ENCODE results near the gene LRRC39. TPM values are rescaled to one million over a fixed set of nuclear protein-coding genes. Genes with fewer than 3 reads are reported as not detected.

Gene LRRC39
- total RNA-seq, 2 donors from 2014 or later: 1.8 TPM; not detected in 1

DNA sequence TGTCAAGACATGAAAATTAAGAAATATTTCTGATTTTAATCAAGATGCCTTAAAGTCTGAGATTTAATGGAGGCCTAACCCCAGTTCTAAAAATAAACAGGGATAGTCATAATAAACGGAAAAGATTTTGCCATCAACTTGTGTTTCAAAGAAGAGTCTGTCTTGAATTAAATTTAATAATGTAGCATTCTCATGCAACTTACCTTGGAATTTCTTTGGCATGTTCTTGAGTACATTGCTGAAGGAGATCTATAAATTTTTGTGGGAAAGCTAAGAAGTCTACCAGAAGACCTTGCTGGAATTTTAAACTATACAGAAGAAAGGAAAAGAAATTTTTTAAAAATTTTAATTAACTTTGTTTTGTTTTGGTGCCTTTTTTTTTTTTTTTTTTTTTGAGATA, 55.9 kb downstream of the LRRC39 start:
- TF ChIP-seq, protein P1, sequence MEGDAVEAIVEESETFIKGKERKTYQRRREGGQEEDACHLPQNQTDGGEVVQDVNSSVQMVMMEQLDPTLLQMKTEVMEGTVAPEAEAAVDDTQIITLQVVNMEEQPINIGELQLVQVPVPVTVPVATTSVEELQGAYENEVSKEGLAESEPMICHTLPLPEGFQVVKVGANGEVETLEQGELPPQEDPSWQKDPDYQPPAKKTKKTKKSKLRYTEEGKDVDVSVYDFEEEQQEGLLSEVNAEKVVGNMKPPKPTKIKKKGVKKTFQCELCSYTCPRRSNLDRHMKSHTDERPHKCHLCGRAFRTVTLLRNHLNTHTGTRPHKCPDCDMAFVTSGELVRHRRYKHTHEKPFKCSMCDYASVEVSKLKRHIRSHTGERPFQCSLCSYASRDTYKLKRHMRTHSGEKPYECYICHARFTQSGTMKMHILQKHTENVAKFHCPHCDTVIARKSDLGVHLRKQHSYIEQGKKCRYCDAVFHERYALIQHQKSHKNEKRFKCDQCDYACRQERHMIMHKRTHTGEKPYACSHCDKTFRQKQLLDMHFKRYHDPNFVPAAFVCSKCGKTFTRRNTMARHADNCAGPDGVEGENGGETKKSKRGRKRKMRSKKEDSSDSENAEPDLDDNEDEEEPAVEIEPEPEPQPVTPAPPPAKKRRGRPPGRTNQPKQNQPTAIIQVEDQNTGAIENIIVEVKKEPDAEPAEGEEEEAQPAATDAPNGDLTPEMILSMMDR (IDR thresholded peaks at IDR 0.05): no peak
- TF ChIP-seq POLR2A (IDR thresholded peaks at IDR 0.05): no peak
- intact Hi-C loops (cut with DNase I): no loop called here
- Histone ChIP-seq H3K4me3 (no peak overlapping the region), H3K27me3 (no peaks in the 10 kb centered on the region), H3K4me1 (no peaks in the 10 kb centered on the region), H3K9me3 (no peaks in the 10 kb centered on the region), H3K36me3 (replicated peaks in 1 of 2; ENCODE audit: insufficient read depth in 1 of 2, low read depth in 2 of 2) (peaks cover 0 to 2% of the 10 kb centered on the region in 2 donors), H3K27ac (no peak overlapping the region)
- 90 to 93% methylated on average over 1 of the region's 1 CpG for WGBS, 2 donors
- ATAC-seq (no peak), DNase-seq (no peak)

DNA sequence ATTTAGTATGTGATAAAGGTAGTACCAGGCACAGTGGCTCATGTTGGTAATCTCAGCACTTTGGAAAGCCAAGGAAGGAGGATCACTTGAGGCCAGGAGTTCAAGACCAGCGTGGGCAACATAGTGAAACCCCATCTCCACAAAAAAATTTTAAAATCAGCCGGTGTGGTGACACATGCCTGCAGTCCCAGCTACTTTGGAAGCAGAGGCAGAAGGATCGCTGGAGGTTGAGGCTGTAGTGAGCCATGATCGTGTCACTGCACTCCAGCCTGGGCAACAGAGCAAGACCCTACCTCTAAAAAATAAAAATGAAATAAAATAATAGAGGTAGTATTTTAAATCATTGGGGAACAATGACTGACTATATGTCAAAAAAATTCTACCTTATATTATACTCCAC, 62.5 kb downstream of the LRRC39 start:
- H3K4me1 ChIP-seq: no peaks in the 10 kb centered on the region
- intact Hi-C loops (cut with DNase I): no loop called here

DNA sequence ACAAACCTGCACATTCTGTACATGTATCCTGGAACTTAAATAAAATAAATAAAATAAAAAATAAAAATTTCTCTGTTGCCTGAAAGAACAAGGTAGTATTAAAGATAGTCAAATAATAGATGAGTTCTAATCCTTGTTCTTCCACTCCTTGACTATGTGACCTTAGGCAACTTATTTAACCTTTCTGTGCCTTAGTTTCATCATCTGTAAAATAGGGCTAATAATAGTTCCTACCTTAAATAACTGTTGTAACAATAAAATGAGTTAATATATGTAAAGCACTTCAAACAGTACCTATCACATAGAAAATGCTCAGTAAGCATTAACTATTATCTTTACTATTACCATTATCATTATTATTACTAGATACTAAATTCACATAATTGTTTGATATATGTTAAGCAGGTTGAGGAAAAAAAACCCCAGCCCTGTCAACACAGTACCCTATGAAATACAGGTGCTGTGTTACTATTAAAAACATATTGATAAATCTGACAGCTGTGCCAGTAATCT, 68.4 kb downstream of the LRRC39 start:
- TF ChIP-seq, protein P1 (IDR thresholded peaks at IDR 0.05): no peak
- no peak for TF ChIP-seq POLR2A (IDR thresholded peaks at IDR 0.05)
- H3K36me3 ChIP-seq (replicated peaks in 1 of 2; ENCODE audit: insufficient read depth in 1 of 2, low read depth in 2 of 2): no peaks in the 10 kb centered on the region
- intact Hi-C loops (cut with DNase I): no loop called here
- H3K27ac ChIP-seq: no peak overlapping the region
- no peaks in the 10 kb centered on the region for H3K9me3 ChIP-seq
- ATAC-seq (no peak), DNase-seq (no peak)
- H3K27me3 ChIP-seq: no peaks in the 10 kb centered on the region
- H3K4me1 ChIP-seq: no peaks in the 10 kb centered on the region
- H3K4me3 ChIP-seq: no peak overlapping the region

More for the DNA sequence above, 62.5 kb downstream of the LRRC39 start:
- Histone ChIP-seq H3K4me3 (no peak overlapping the region), H3K27me3 (no peaks in the 10 kb centered on the region), H3K9me3 (no peaks in the 10 kb centered on the region), H3K36me3 (replicated peaks in 1 of 2; ENCODE audit: insufficient read depth in 1 of 2, low read depth in 2 of 2) (peaks cover 0 to 2% of the 10 kb centered on the region in 2 donors), H3K27ac (no peak overlapping the region)
- 92 to 99% methylated on average over 4 of the region's 4 CpGs for WGBS, 2 donors
- ATAC-seq (no peak), DNase-seq (no peak)
- TF ChIP-seq, protein P1 (IDR thresholded peaks at IDR 0.05): no peak
- no peak for TF ChIP-seq POLR2A (IDR thresholded peaks at IDR 0.05)

DNA sequence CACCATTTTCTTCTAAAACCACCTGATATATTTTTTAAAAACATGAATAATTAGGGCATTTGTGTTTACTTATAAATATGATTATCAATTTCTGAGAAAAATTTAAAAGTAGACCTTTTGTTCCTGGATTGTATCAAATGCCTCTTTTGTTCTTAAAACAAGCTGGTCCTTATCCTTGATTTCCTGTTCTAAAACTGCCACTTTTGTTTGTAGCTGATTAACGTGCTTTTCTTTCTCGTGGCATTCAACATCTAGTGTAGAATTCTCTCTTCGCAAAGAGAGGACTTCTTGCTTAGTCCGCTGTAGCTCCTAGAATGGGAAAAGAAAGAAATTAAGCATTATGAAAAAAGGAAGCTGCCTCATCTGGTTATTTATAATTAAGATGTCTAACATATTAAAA, 70.4 kb downstream of the LRRC39 start:
- ATAC-seq (no peak), DNase-seq (no peak)
- Histone ChIP-seq H3K36me3 (replicated peaks in 1 of 2; ENCODE audit: insufficient read depth in 1 of 2, low read depth in 2 of 2) (no peaks in the 10 kb centered on the region), H3K27ac (no peak overlapping the region), H3K4me1 (no peaks in the 10 kb centered on the region), H3K4me3 (no peak overlapping the region), H3K27me3 (no peaks in the 10 kb centered on the region), H3K9me3 (no peaks in the 10 kb centered on the region)
- intact Hi-C loops (cut with DNase I): no loop called here
- 60 to 78% methylated on average over 4 of the region's 4 CpGs for WGBS, 2 donors
- TF ChIP-seq, protein P1 (IDR thresholded peaks at IDR 0.05): no peak
- TF ChIP-seq POLR2A (IDR thresholded peaks at IDR 0.05): no peak

DNA sequence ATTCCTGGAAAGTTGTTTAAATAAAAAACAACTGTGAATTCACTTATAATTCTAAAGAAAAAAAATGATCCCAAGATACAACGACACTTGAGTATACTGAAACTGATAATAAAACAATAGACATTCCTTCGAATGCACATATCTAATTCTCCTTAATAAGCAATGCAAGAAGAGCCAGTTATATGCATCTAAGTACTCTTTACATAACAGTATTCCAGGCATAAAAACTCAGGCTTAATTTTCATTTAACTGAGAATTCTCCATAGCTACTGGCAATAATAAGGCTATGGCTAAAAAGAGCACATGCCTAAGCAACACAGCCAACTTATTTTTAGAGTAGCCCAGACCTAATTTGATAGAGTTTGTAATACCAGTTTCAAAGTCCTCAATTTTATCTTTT, 76.5 kb downstream of the LRRC39 start:
- Histone ChIP-seq H3K27ac (no peak overlapping the region), H3K36me3 (replicated peaks in 1 of 2; ENCODE audit: insufficient read depth in 1 of 2, low read depth in 2 of 2) (no peaks in the 10 kb centered on the region), H3K4me3 (no peak overlapping the region), H3K4me1 (no peaks in the 10 kb centered on the region), H3K27me3 (no peaks in the 10 kb centered on the region), H3K9me3 (no peaks in the 10 kb centered on the region)
- intact Hi-C loops (cut with DNase I): no loop called here
- DNase-seq (no peak), ATAC-seq (no peak)
- TF ChIP-seq, protein P1 (IDR thresholded peaks at IDR 0.05): no peak
- TF ChIP-seq POLR2A (IDR thresholded peaks at IDR 0.05): no peak
- 76 to 88% methylated on average over 2 of the region's 2 CpGs for WGBS, 2 donors

Data from body of pancreas (tissue), 4 donors.